ENCODE measurements around the gene SAMD7. TPM values are rescaled to one million over a fixed set of nuclear protein-coding genes. Genes with fewer than 3 reads are reported as not detected.

SAMD7 gene
- total RNA-seq, 2 experiments from 2014 or later = 0.93 to 1.1 TPM

DNA sequence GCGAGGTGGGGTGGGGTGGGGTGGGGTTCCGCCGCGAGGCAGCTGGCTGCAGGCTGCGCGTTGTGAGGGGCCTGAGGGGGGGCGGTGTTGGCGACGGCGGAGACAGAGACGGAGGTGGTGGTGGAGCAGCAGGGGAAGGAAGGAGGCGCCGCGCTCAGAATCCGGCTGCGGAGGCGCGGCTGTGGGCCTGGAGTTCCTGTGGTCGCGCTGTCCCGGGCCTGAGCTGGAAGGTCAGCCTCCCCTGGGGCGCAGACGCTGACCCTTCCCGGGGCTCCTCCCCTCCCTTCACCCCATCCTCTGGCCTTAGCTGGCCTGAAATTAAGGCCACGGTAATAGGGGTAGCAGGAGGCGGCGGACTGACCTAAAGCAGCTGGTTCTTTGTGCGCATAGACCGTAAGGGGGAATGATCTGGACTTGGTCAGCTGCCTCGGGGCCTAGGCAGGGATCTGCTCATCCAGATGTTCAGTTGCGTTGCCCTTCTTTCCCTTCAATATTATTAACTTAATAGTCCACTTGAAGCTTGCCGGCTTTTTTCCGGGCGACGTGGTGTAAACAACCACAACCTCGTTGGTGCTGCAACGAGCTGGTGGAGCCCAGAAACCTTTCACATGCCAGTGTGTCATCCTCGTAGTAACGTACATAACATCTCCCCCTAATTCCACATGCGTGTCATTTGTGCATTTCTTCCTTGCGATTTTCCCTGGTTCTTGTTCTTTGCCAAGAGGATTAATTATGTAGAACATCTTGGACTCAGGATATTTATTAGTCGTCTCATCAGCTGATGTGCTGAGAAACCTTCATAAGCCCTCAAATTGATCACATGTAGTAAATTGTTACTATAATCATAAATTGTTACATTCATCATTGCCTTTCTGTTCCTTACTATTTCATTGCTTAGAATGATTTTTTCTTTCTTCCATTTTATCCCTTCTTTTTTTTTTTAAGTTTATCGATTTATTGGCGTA, 55.9 kb downstream of the SAMD7 start:
- TF ChIP-seq, protein P1, sequence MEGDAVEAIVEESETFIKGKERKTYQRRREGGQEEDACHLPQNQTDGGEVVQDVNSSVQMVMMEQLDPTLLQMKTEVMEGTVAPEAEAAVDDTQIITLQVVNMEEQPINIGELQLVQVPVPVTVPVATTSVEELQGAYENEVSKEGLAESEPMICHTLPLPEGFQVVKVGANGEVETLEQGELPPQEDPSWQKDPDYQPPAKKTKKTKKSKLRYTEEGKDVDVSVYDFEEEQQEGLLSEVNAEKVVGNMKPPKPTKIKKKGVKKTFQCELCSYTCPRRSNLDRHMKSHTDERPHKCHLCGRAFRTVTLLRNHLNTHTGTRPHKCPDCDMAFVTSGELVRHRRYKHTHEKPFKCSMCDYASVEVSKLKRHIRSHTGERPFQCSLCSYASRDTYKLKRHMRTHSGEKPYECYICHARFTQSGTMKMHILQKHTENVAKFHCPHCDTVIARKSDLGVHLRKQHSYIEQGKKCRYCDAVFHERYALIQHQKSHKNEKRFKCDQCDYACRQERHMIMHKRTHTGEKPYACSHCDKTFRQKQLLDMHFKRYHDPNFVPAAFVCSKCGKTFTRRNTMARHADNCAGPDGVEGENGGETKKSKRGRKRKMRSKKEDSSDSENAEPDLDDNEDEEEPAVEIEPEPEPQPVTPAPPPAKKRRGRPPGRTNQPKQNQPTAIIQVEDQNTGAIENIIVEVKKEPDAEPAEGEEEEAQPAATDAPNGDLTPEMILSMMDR (conservative IDR thresholded peaks at IDR 0.05; ENCODE audit: low read length) = no peak
- no peak for TF ChIP-seq EZH2phosphoT487 (IDR thresholded peaks at IDR 0.05; ENCODE audit: borderline replicate concordance, low read depth, low read length)
- H2AFZ ChIP-seq (ENCODE audit: low read length) = no peak overlapping the region
- H3K9me2 ChIP-seq (ENCODE audit: insufficient read depth, low read length) = no peaks in the 10 kb centered on the region
- no TSS peak for BruUV-seq (replicated peaks)
- H3K4me1 ChIP-seq (ENCODE audit: insufficient read depth, low read length, poor library complexity, severe bottlenecking) = peaks cover 67% of the 10 kb centered on the region
- H3K79me2 ChIP-seq (ENCODE audit: insufficient read depth, low read depth, low read length) = peaks cover 70% of the 10 kb centered on the region
- intact Hi-C loops (cut with micrococcal nuclease; ENCODE audit: unreplicated experiment) = loop anchor here (1.0 to 2.0 kb wide), 7 partner anchors 22 to 392 kb away; partner anchors contain the start of gene TERC
- H3K4me3 ChIP-seq (ENCODE audit: low read depth, low read length, poor library complexity, severe bottlenecking) = peak overlapping the region; percentile 81
- peak overlapping the region; percentile 88 for H3K27ac ChIP-seq (ENCODE audit: low read depth, low read length, poor library complexity, severe bottlenecking)
- peak; percentile 54 for DNase-seq (ENCODE audit: low spot score)
- POLR2A ChIA-PET = interaction anchor here (0.8 to 10.1 kb wide), 16 partner anchors 8 to 393 kb away, joined by 3 to 559 read pairs (median 6); no protein-coding TSS in a partner anchor
- peak overlapping the region; percentile 90 for H3K4me2 ChIP-seq (ENCODE audit: low read length)
- H3K9me3 ChIP-seq (ENCODE audit: low read length) = peaks cover 6% of the 10 kb centered on the region; the same call in 1 of the 2 replicates
- peaks cover 32% of the 10 kb centered on the region; the same call in 1 of the 2 replicates for H4K20me1 ChIP-seq (ENCODE audit: insufficient read depth, low read length)
- CTCF ChIA-PET (ENCODE audit: unreplicated experiment) = interaction anchor here (0.7 to 1.9 kb wide), 8 partner anchors 10 to 72 kb away, joined by 3 to 8 read pairs (median 4); no protein-coding TSS in a partner anchor
- peaks cover 46% of the 10 kb centered on the region for H3K36me3 ChIP-seq (ENCODE audit: insufficient read depth, low read length)

DNA sequence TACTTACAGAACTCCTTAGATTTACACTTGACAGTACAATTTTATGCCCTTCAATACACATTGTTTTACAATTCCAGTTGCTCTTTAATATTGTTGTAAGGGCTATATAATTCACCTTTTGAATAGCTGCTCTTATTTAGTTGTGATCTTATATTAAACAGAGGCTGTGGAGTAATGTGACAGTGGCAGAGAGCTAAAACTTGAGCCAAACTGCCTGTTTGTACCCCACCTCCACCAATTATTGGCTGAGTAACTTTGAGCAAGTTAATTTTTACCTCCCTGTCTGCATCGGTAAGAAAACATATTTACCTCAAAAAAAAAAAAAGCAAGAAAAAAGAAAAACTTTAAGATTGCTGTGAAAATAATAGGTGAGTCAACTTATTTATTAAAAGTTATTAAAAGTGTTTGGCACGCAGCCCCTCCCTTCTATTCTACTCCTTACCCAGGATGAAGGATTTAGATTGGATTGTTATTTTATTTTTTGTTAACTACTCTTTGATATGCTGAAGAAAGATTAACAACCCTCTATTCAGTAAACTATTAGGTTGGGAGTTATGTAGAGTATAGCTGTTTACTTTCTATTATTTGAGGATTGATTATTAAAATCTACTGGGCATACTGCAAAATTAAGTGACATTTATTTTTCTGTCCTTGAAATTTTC, 57.0 kb downstream of the SAMD7 start:
- peak overlapping the region; percentile 81 for H3K4me3 ChIP-seq (ENCODE audit: low read depth, low read length, poor library complexity, severe bottlenecking)
- H3K27ac ChIP-seq (ENCODE audit: low read depth, low read length, poor library complexity, severe bottlenecking) = peak overlapping the region; percentile 88
- intact Hi-C loops (cut with micrococcal nuclease; ENCODE audit: unreplicated experiment) = no loop called here
- peak overlapping the region; percentile 90 for H3K4me2 ChIP-seq (ENCODE audit: low read length)
- H2AFZ ChIP-seq (ENCODE audit: low read length) = no peak overlapping the region
- H3K79me2 ChIP-seq (ENCODE audit: insufficient read depth, low read depth, low read length) = peaks cover 81% of the 10 kb centered on the region
- H4K20me1 ChIP-seq (ENCODE audit: insufficient read depth, low read length) = peaks cover 32% of the 10 kb centered on the region; the same call in 1 of the 2 replicates
- peaks cover 57% of the 10 kb centered on the region for H3K36me3 ChIP-seq (ENCODE audit: insufficient read depth, low read length)
- peaks cover 66% of the 10 kb centered on the region for H3K4me1 ChIP-seq (ENCODE audit: insufficient read depth, low read length, poor library complexity, severe bottlenecking)
- TSS peak; percentile 31 for BruUV-seq (replicated peaks)
- TF ChIP-seq, protein P1 (conservative IDR thresholded peaks at IDR 0.05; ENCODE audit: low read length) = no peak
- no peak for TF ChIP-seq EZH2phosphoT487 (IDR thresholded peaks at IDR 0.05; ENCODE audit: borderline replicate concordance, low read depth, low read length)
- H3K9me3 ChIP-seq (ENCODE audit: low read length) = peaks cover 6% of the 10 kb centered on the region; the same call in 1 of the 2 replicates
- ChIA-PET CTCF (ENCODE audit: unreplicated experiment) (interaction anchor here (1.0 kb wide), 1 partner anchor 26 kb away, joined by 4 read pairs; no protein-coding TSS in a partner anchor), POLR2A (interaction anchor here (0.6 to 10.1 kb wide), 16 partner anchors 8 to 821 kb away, joined by 3 to 559 read pairs (median 6); no protein-coding TSS in a partner anchor)
- H3K9me2 ChIP-seq (ENCODE audit: insufficient read depth, low read length) = no peaks in the 10 kb centered on the region
- no peak for DNase-seq (ENCODE audit: low spot score)

Measured in OCI-LY7 (cell line).